HepG2 (cell line): ENCODE measurements around the gene EPN3. TPM values are rescaled to one million over a fixed set of nuclear protein-coding genes. Genes with fewer than 3 reads are reported as not detected.

Experiments
- E2F2 ChIP-seq: sonication (generic); formaldehyde crosslinking; IDR thresholded peaks from 2 replicates; pipeline ENCODE4 v1.4.0; 2020; ENCODE audit warnings: missing genetic modification reagents, borderline replicate concordance
- EEA1 ChIP-seq: sonication (generic); formaldehyde crosslinking; IDR thresholded peaks from 2 replicates; pipeline ENCODE4 v1.5.1; 2020; ENCODE audit warnings: mild to moderate bottlenecking, missing genetic modification reagents, borderline replicate concordance
- FOXK2 ChIP-seq: fragments of 450-650 bp; IDR thresholded peaks from 2 replicates; pipeline ENCODE4 v1.6.1; 2016
- GABPA ChIP-seq, 2 experiments: IDR thresholded peaks; 2 replicates each; pipeline ENCODE4 v1.6.1; 2011 to 2016; ENCODE audit warnings: low read depth in 2 of 2, low read length in 1 of 2, missing biosample characterization in 1 of 2, missing genetic modification characterization in 1 of 2
- HNF1A ChIP-seq, 2 experiments: sonication (generic) in 1 of 2; formaldehyde crosslinking in 1 of 2; IDR thresholded peaks; 2 replicates each; pipeline versions ENCODE4 v1.4.0 to v1.6.1; 2016 to 2020; ENCODE audit warnings: borderline replicate concordance in 1 of 2, low read depth in 1 of 2, mild to moderate bottlenecking in 1 of 2, missing genetic modification reagents in 1 of 2
- KDM2A ChIP-seq: sonication (generic); formaldehyde crosslinking; IDR thresholded peaks from 2 replicates; pipeline ENCODE4 v1.4.0; 2020; ENCODE audit warnings: low read depth, missing genetic modification reagents, borderline replicate concordance
- MAX ChIP-seq: IDR thresholded peaks from 2 replicates; pipeline ENCODE4 v1.6.1; 2012; ENCODE audit warnings: inconsistent platforms
- NPAS2 ChIP-seq: sonication (generic); formaldehyde crosslinking; IDR thresholded peaks from 2 replicates; pipeline ENCODE4 v1.8.0; 2022; ENCODE audit warnings: mild to moderate bottlenecking, missing genetic modification reagents, borderline replicate concordance
- RAD21 ChIP-seq: fragments of 450-650 bp; formaldehyde crosslinking; IDR thresholded peaks from 2 replicates; pipeline ENCODE4 v1.5.0; 2020; ENCODE audit warnings: mild to moderate bottlenecking
- RNF2 ChIP-seq: fragments of 450-650 bp; conservative IDR thresholded peaks from 2 replicates; pipeline ENCODE4 v1.6.1; 2016; ENCODE audit warnings: low read depth
- SAFB2 ChIP-seq: sonication (generic); formaldehyde crosslinking; IDR thresholded peaks from 2 replicates; pipeline ENCODE4 v1.5.1; 2020; ENCODE audit warnings: missing genetic modification reagents, low read depth, mild to moderate bottlenecking, borderline replicate concordance
- SETDB1 ChIP-seq: sonication (generic); formaldehyde crosslinking; IDR thresholded peaks from 2 replicates; pipeline ENCODE4 v1.5.1; 2020; ENCODE audit warnings: missing genetic modification reagents, mild to moderate bottlenecking, borderline replicate concordance
- THAP8 ChIP-seq: sonication (generic); formaldehyde crosslinking; IDR thresholded peaks from 2 replicates; pipeline ENCODE4 v1.5.1; 2020; ENCODE audit warnings: missing genetic modification reagents, mild to moderate bottlenecking, borderline replicate concordance
- YY1 ChIP-seq: IDR thresholded peaks from 2 replicates; pipeline ENCODE4 v1.6.1; 2011; ENCODE audit warnings: low read length, low read depth, moderate library complexity, mild to moderate bottlenecking; ENCODE audit not compliant: insufficient read depth, insufficient replicate concordance
- ZC3H13 ChIP-seq: sonication (generic); formaldehyde crosslinking; IDR thresholded peaks from 2 replicates; pipeline ENCODE4 v1.8.1; 2023; ENCODE audit warnings: mild to moderate bottlenecking, missing genetic modification reagents, moderate library complexity
- ZHX1 ChIP-seq: sonication (generic); formaldehyde crosslinking; IDR thresholded peaks from 2 replicates; pipeline ENCODE4 v1.8.1; 2022; ENCODE audit warnings: low read depth, mild to moderate bottlenecking, missing genetic modification reagents
- ZNF431 ChIP-seq: sonication (generic); formaldehyde crosslinking; IDR thresholded peaks from 2 replicates; pipeline ENCODE4 v1.9.0; 2022; ENCODE audit warnings: missing genetic modification reagents, low read depth, mild to moderate bottlenecking, borderline replicate concordance
- ZNF564 ChIP-seq: sonication (generic); formaldehyde crosslinking; IDR thresholded peaks from 2 replicates; pipeline ENCODE4 v1.8.1; 2023; ENCODE audit warnings: mild to moderate bottlenecking, missing genetic modification reagents
- polyA plus RNA-seq, 8 experiments: library from polyadenylated mRNA; depleted of rRNA in 3 of 8; stranded (reverse) in 7 of 8; unstranded in 1 of 8; fragments of >200 nt; fragmentation: Illumina TruSeq in 4 of 8; extraction: Trizol in 4 of 8; gene quantifications; 2 replicates each; pipeline versions ENCODE4 v1.2.1 to v1.2.3, GENCODE V29; 2011 to 2016; ENCODE audit warnings: low read depth in 4 of 8, missing spikeins in 1 of 8, mixed read lengths in 1 of 8; ENCODE audit not compliant: insufficient read depth in 1 of 8
- total RNA-seq, 5 experiments: library from RNA; depleted of rRNA; stranded (reverse); fragments of >200 nt; fragmentation: Illumina TruSeq; extraction: Trizol; gene quantifications; 2 replicates each; pipeline ENCODE4 v1.2.3, GENCODE V29; 2016; ENCODE audit warnings: low read depth in 1 of 5

The EPN3 gene
- total and polyA plus RNA-seq, 2 of the 13 experiments (the other 11 are each of a cell fraction or from before 2014, with no cell fraction given): 0.11 to 0.95 TPM

- TF ChIP-seq YY1 (no peak), THAP8 (CRISPR knock-in tag) (no peak), NPAS2 (no peak), RNF2 (no peak), E2F2 (CRISPR knock-in tag) (no peak), SAFB2 (CRISPR knock-in tag) (no peak), SETDB1 (CRISPR knock-in tag) (no peak), HNF1A (IDR thresholded peaks at IDR 0.05; ENCODE audit: low read depth) (no peak), HNF1A (CRISPR knock-in tag; IDR thresholded peaks at IDR 0.05; ENCODE audit: borderline replicate concordance) (no peak), KDM2A (CRISPR knock-in tag) (peak; percentile 73; the same call in 1 of the 2 replicates), GABPA (IDR thresholded peaks at IDR 0.05; ENCODE audit: low read depth, low read length) (no peak), GABPA (CRISPR knock-in tag; IDR thresholded peaks at IDR 0.05; ENCODE audit: low read depth) (no peak), ZNF564 (CRISPR knock-in tag) (no peak), RAD21 (CRISPR knock-in tag) (peak; percentile 39; the same call in 1 of the 2 replicates), ZC3H13 (no peak), MAX (no peak), ZHX1 (CRISPR knock-in tag) (no peak), EEA1 (CRISPR knock-in tag) (no peak), FOXK2 (no peak), ZNF431 (CRISPR knock-in tag) (no peak)
These were observed at the start of gene EPN3 (continued) for GRCh38 chr17:50532452-50533024.
